HG03175 (cell line): ENCODE measurements around the gene CCDC179.

Source experiments
- ATAC-seq: cut with Tn5 transposase; IDR thresholded peaks from one replicate; pipeline ENCODE4 v1.9.1; 2021; ENCODE audit warnings: mild to moderate bottlenecking, moderate library complexity; ENCODE audit not compliant: unreplicated experiment

CCDC179 gene

GRCh38 chr11:22808571-22809197 is 51.6 kb downstream of the CCDC179 start:
- ATAC-seq, result peak; percentile 38

GRCh38 chr11:22807855-22808570 is 52.3 kb downstream of the CCDC179 start:
- ATAC-seq, result peak; percentile 97

- ATAC-seq, result no peak
These were observed 52.9 kb downstream of the CCDC179 start for GRCh38 chr11:22807391-22807790.

GRCh38 chr11:22802861-22803260 is 57.4 kb downstream of the CCDC179 start:
- no peak for ATAC-seq

- ATAC-seq, result no peak
These were observed 59.8 kb downstream of the CCDC179 start for GRCh38 chr11:22800482-22800881.

GRCh38 chr11:22798901-22799300 is 61.4 kb downstream of the CCDC179 start:
- no peak for ATAC-seq

- no peak for ATAC-seq
These were observed 63.2 kb downstream of the CCDC179 start for GRCh38 chr11:22797047-22797446.
